ENCODE data around the gene ABRAXAS1. TPM values are rescaled to one million over a fixed set of nuclear protein-coding genes. Genes with fewer than 3 reads are reported as not detected.

Gene ABRAXAS1
- total RNA-seq, 1 experiment from 2014 or later, result 14.0 TPM

GRCh38 chr4:83473423-83473822, 11.5 kb downstream of the ABRAXAS1 start:
- in situ Hi-C loops (cut with HindIII; ENCODE audit: low pct_unique_long_range_greater_than_20kb, low sequenced_read_pairs), result no loop called here
- DNase-seq (ENCODE audit: low read depth, low spot score), result no peak

GRCh38 chr4:83456184-83456501, 28.8 kb downstream of the ABRAXAS1 start:
- DNase-seq (ENCODE audit: low read depth, low spot score), result no peak
- in situ Hi-C loops (cut with HindIII; ENCODE audit: low pct_unique_long_range_greater_than_20kb, low sequenced_read_pairs), result no loop called here

GRCh38 chr4:83455281-83456183, 29.4 kb downstream of the ABRAXAS1 start, which contains the start of the genes HELQ and MRPS18C:
HELQ (minus strand) TSS chr4:83455823; CDS start chr4:83455693, 130 bp downstream.
MRPS18C (plus strand) TSS chr4:83456058; CDS start chr4:83456078, 20 bp downstream.
- in situ Hi-C loops (cut with HindIII; ENCODE audit: low pct_unique_long_range_greater_than_20kb, low sequenced_read_pairs), result no loop called here
- peak; percentile 98 for DNase-seq (ENCODE audit: low read depth, low spot score)

GRCh38 chr4:83454686-83455085, 30.2 kb downstream of the ABRAXAS1 start:
- in situ Hi-C loops (cut with HindIII; ENCODE audit: low pct_unique_long_range_greater_than_20kb, low sequenced_read_pairs), result no loop called here
- no peak for DNase-seq (ENCODE audit: low read depth, low spot score)

- DNase-seq (ENCODE audit: low read depth, low spot score), result no peak
- in situ Hi-C loops (cut with HindIII; ENCODE audit: low pct_unique_long_range_greater_than_20kb, low sequenced_read_pairs), result no loop called here
Measured at GRCh38 chr4:83449009-83449408, 35.9 kb downstream of the ABRAXAS1 start.

GRCh38 chr4:83440899-83441298, 44.0 kb downstream of the ABRAXAS1 start:
- DNase-seq (ENCODE audit: low read depth, low spot score), result no peak
- in situ Hi-C loops (cut with HindIII; ENCODE audit: low pct_unique_long_range_greater_than_20kb, low sequenced_read_pairs), result no loop called here

- in situ Hi-C loops (cut with HindIII; ENCODE audit: low pct_unique_long_range_greater_than_20kb, low sequenced_read_pairs), result no loop called here
- no peak for DNase-seq (ENCODE audit: low read depth, low spot score)
Measured at GRCh38 chr4:83440148-83440814, 44.6 kb downstream of the ABRAXAS1 start.

- no peak for DNase-seq (ENCODE audit: low read depth, low spot score)
- in situ Hi-C loops (cut with HindIII; ENCODE audit: low pct_unique_long_range_greater_than_20kb, low sequenced_read_pairs), result no loop called here
Measured at GRCh38 chr4:83438719-83439118, 46.2 kb downstream of the ABRAXAS1 start.

GRCh38 chr4:83436680-83437079, 48.2 kb downstream of the ABRAXAS1 start:
- DNase-seq (ENCODE audit: low read depth, low spot score), result no peak
- in situ Hi-C loops (cut with HindIII; ENCODE audit: low pct_unique_long_range_greater_than_20kb, low sequenced_read_pairs), result no loop called here

GRCh38 chr4:83431200-83431599, 53.7 kb downstream of the ABRAXAS1 start:
- DNase-seq (ENCODE audit: low read depth, low spot score), result no peak
- in situ Hi-C loops (cut with HindIII; ENCODE audit: low pct_unique_long_range_greater_than_20kb, low sequenced_read_pairs), result no loop called here

- in situ Hi-C loops (cut with HindIII; ENCODE audit: low pct_unique_long_range_greater_than_20kb, low sequenced_read_pairs), result no loop called here
- DNase-seq (ENCODE audit: low read depth, low spot score), result no peak
Measured at GRCh38 chr4:83418211-83418610, 66.7 kb downstream of the ABRAXAS1 start.

GRCh38 chr4:83417566-83417965, 67.3 kb downstream of the ABRAXAS1 start:
- in situ Hi-C loops (cut with HindIII; ENCODE audit: low pct_unique_long_range_greater_than_20kb, low sequenced_read_pairs), result no loop called here
- DNase-seq (ENCODE audit: low read depth, low spot score), result no peak

GRCh38 chr4:83413676-83414075, 71.2 kb downstream of the ABRAXAS1 start:
- in situ Hi-C loops (cut with HindIII; ENCODE audit: low pct_unique_long_range_greater_than_20kb, low sequenced_read_pairs), result no loop called here
- peak; percentile 31 for DNase-seq (ENCODE audit: low read depth, low spot score)

Other genes with a start within 250 kb of the ABRAXAS1 start
- gene COQ2, start 200.3 kb downstream of the ABRAXAS1 start, total RNA-seq (2014; rRNA removed; shearing (Covaris generic)), result 9.0 and 10.8 TPM in 2 replicates
- 5.7 and 7.4 TPM in 2 replicates for gene HPSE, start 150.3 kb downstream of the ABRAXAS1 start, total RNA-seq (2014; rRNA removed; shearing (Covaris generic))
- 10.5 and 10.9 TPM in 2 replicates for gene HELQ, start 29.3 kb downstream of the ABRAXAS1 start, total RNA-seq (2014; rRNA removed; shearing (Covaris generic))
- 45.7 and 50.2 TPM in 2 replicates for gene MRPS18C, start 29.0 kb downstream of the ABRAXAS1 start, total RNA-seq (2014; rRNA removed; shearing (Covaris generic))
- gene GPAT3, start 51.0 kb upstream of the ABRAXAS1 start, total RNA-seq (2014; rRNA removed; shearing (Covaris generic)), result 95.7 and 97.1 TPM in 2 replicates

All from SK-MEL-5 (cell line).